CD14-positive monocyte (primary cell): ENCODE measurements around the gene SELENOK. TPM values are rescaled to one million over a fixed set of nuclear protein-coding genes. Genes with fewer than 3 reads are reported as not detected.

Experiments used
- DNase-seq, 3 donors: peaks; one replicate each; pipeline ENCODE4 v3.0.0-alpha.2; 2011 to 2022
- H2AFZ ChIP-seq: 2 replicates; pipeline ENCODE4 v1.6.0; 2012; ENCODE audit warnings: mild to moderate bottlenecking, low read depth, low read length, inconsistent platforms; ENCODE audit not compliant: insufficient read depth, poor library complexity, severe bottlenecking
- H3K27ac ChIP-seq, 2 donors: 1 replicate in 1 of 2; 2 replicates in 1 of 2; pipeline ENCODE4 v1.5.1; 2012 to 2013; ENCODE audit warnings: low read length in 2 of 2, control low read depth in 1 of 2, inconsistent platforms in 1 of 2, low read depth in 1 of 2, mild to moderate bottlenecking in 1 of 2
- H3K27me3 ChIP-seq, 2 donors: one replicate each; pipeline versions ENCODE4 v1.6.0 to v1.6.1; 2011 to 2013; ENCODE audit warnings: low read length in 2 of 2; ENCODE audit not compliant: control insufficient read depth in 2 of 2, insufficient read depth in 2 of 2
- H3K36me3 ChIP-seq, 2 donors: replicated peaks in 1 of 2; 1 replicate in 1 of 2; 2 replicates in 1 of 2; pipeline versions ENCODE4 v1.5.1 to v1.6.1; 2012 to 2013; ENCODE audit warnings: low read length in 2 of 2, control low read depth in 1 of 2, inconsistent platforms in 1 of 2, mild to moderate bottlenecking in 1 of 2; ENCODE audit not compliant: insufficient read depth in 2 of 2, control insufficient read depth in 1 of 2
- H3K4me1 ChIP-seq, 2 donors: 1 replicate in 1 of 2; 2 replicates in 1 of 2; pipeline versions ENCODE4 v1.5.1 to v1.6.1; 2012 to 2013; ENCODE audit warnings: low read length in 2 of 2, control low read depth in 1 of 2, inconsistent platforms in 1 of 2, mild to moderate bottlenecking in 1 of 2, moderate library complexity in 1 of 2; ENCODE audit not compliant: insufficient read depth in 2 of 2, control insufficient read depth in 1 of 2
- H3K4me2 ChIP-seq: replicated peaks from 2 replicates; pipeline ENCODE3; 2012; ENCODE audit warnings: low read length, moderate library complexity, mild to moderate bottlenecking; ENCODE audit not compliant: poor library complexity, severe bottlenecking; ENCODE audit errors: extremely low read depth
- H3K4me3 ChIP-seq, 3 experiments: fragments of 200-600 bp in 1 of 3; sonication (generic) in 1 of 3; replicated peaks in 1 of 3; 1 replicate in 2 of 3; 2 replicates in 1 of 3; pipeline ENCODE4 v1.5.1; 2011 to 2013; ENCODE audit warnings: low read length in 3 of 3, mild to moderate bottlenecking in 3 of 3, control low read depth in 2 of 3, low read depth in 2 of 3, inconsistent platforms in 1 of 3, moderate library complexity in 1 of 3
- H3K79me2 ChIP-seq: 2 replicates; pipeline ENCODE4 v1.6.0; 2012; ENCODE audit warnings: mild to moderate bottlenecking, control low read depth, inconsistent platforms, low read length, moderate library complexity; ENCODE audit not compliant: insufficient read depth
- H3K9ac ChIP-seq: 2 replicates; pipeline ENCODE4 v1.6.0; 2017; ENCODE audit warnings: low read length, mild to moderate bottlenecking; ENCODE audit not compliant: insufficient read depth, poor library complexity, severe bottlenecking
- H3K9me3 ChIP-seq, 2 donors: replicated peaks in 1 of 2; 1 replicate in 1 of 2; 2 replicates in 1 of 2; pipeline versions ENCODE4 v1.5.1 to v1.6.1; 2012 to 2013; ENCODE audit warnings: low read length in 2 of 2, control low read depth in 1 of 2; ENCODE audit not compliant: control insufficient read depth in 1 of 2, insufficient read depth in 1 of 2
- H4K20me1 ChIP-seq: 2 replicates; pipeline ENCODE4 v1.6.0; 2012; ENCODE audit warnings: mild to moderate bottlenecking, low read length, control low read depth, moderate library complexity; ENCODE audit not compliant: insufficient read depth
- H3K27ac Mint-ChIP-seq, 7 donors: one replicate each; pipeline ENCODE4 v1.8.0; 2020; ENCODE audit warnings: mild to moderate bottlenecking in 7 of 7, mixed read lengths in 7 of 7, moderate library complexity in 6 of 7, inconsistent platforms in 2 of 7
- H3K27me3 Mint-ChIP-seq, 3 donors: one replicate each; pipeline ENCODE4 v1.8.0; 2021 to 2022; ENCODE audit warnings: low read depth in 3 of 3, mild to moderate bottlenecking in 3 of 3, mixed read lengths in 3 of 3, moderate library complexity in 3 of 3, inconsistent platforms in 1 of 3
- H3K36me3 Mint-ChIP-seq, 2 donors: one replicate each; pipeline ENCODE4 v1.8.0; 2020; ENCODE audit warnings: mixed read lengths in 2 of 2, inconsistent platforms in 1 of 2, mild to moderate bottlenecking in 1 of 2
- H3K4me1 Mint-ChIP-seq: one replicate; pipeline ENCODE4 v1.8.0; 2020; ENCODE audit warnings: mild to moderate bottlenecking, mixed read lengths
- H3K4me3 Mint-ChIP-seq, 2 donors: one replicate each; pipeline ENCODE4 v1.8.0; 2020; ENCODE audit warnings: mild to moderate bottlenecking in 2 of 2, mixed read lengths in 2 of 2, moderate library complexity in 1 of 2
- H3K9me3 Mint-ChIP-seq, 7 donors: one replicate each; pipeline ENCODE4 v1.8.0; 2020 to 2022; ENCODE audit warnings: mixed read lengths in 7 of 7, mild to moderate bottlenecking in 6 of 7, moderate library complexity in 6 of 7, inconsistent platforms in 2 of 7
- WGBS: methylation state at CpG from one replicate; pipeline ENCODE4 v1.1.5; 2013; ENCODE audit warnings: missing lambda C conversion rate; ENCODE audit not compliant: insufficient coverage; 5-methylcytosine and 5-hydroxymethylcytosine counted together
- intact Hi-C, 2 donors: fragments of 100-400 bp; cut with micrococcal nuclease; formaldehyde crosslinking; loops; one replicate each; pipeline versions ENCODE4 v1.15.0 to v1.15.1; 2023
- polyA plus RNA-seq, 3 donors: library from polyadenylated mRNA; depleted of rRNA in 1 of 3; unstranded in 2 of 3; stranded (reverse) in 1 of 3; fragments of 300-500 nt in 2 of 3; fragments of >200 nt in 1 of 3; fragmentation: Illumina TruSeq in 2 of 3; gene quantifications; 1 replicate in 2 of 3; 2 replicates in 1 of 3; pipeline ENCODE4 v1.2.3, GENCODE V29; 2012 to 2021
- TF ChIP-seq, protein P1 (sequence below): fragments of 200-600 bp; IDR thresholded peaks from one replicate; pipeline ENCODE4 v1.8.0; 2022; ENCODE audit warnings: antibody characterized with exemption, mild to moderate bottlenecking

The SELENOK gene
- polyA plus RNA-seq, 3 donors: 96.4 to 117 (median 105) TPM

DNA sequence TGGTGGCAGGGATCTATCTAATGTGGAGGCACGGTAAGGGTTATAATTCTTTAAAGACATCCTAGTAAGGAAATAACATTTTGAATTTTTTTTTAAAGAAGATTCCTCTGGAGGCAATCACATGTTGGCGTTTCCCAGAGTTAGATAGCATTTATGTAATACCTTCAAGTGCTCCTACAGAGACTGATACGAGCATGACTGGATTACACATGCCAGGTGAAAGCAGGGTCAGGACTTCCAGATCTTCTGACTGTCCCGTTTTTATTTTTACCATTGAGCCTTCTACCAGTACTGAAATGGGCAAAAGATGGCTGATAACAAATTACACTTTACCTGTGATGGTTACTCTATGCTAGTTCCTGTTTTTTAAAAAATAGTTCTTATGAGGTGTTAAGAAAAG lies 31.5 kb downstream of the SELENOK start:
- Mint-ChIP-seq H3K9me3 (no peaks in the 10 kb centered on the region), H3K27ac (no peak overlapping the region), H3K4me3 (no peak overlapping the region), H3K4me1 (peaks cover 6% of the 10 kb centered on the region), H3K36me3 (peaks cover 34 to 54% of the 10 kb centered on the region in 2 donors), H3K27me3 (peaks cover 3 to 7% (median 4%) of the 10 kb centered on the region in 3 donors)
- peaks cover 17 to 65% of the 10 kb centered on the region in 2 donors for H3K36me3 ChIP-seq
- no peak overlapping the region for H3K27ac ChIP-seq
- H3K27me3 ChIP-seq: peaks cover 0 to 2% of the 10 kb centered on the region in 2 donors
- H3K4me3 ChIP-seq: no peak overlapping the region
- TF ChIP-seq, protein P1, sequence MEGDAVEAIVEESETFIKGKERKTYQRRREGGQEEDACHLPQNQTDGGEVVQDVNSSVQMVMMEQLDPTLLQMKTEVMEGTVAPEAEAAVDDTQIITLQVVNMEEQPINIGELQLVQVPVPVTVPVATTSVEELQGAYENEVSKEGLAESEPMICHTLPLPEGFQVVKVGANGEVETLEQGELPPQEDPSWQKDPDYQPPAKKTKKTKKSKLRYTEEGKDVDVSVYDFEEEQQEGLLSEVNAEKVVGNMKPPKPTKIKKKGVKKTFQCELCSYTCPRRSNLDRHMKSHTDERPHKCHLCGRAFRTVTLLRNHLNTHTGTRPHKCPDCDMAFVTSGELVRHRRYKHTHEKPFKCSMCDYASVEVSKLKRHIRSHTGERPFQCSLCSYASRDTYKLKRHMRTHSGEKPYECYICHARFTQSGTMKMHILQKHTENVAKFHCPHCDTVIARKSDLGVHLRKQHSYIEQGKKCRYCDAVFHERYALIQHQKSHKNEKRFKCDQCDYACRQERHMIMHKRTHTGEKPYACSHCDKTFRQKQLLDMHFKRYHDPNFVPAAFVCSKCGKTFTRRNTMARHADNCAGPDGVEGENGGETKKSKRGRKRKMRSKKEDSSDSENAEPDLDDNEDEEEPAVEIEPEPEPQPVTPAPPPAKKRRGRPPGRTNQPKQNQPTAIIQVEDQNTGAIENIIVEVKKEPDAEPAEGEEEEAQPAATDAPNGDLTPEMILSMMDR: no peak
- no peaks in the 10 kb centered on the region for H3K4me1 ChIP-seq
- H4K20me1 ChIP-seq: no peaks in the 10 kb centered on the region
- no peak overlapping the region for H2AFZ ChIP-seq
- H3K79me2 ChIP-seq: no peaks in the 10 kb centered on the region
- H3K4me2 ChIP-seq: no peak overlapping the region
- no peak overlapping the region for H3K9ac ChIP-seq
- 88% methylated on average over 2 of the region's 4 CpGs for WGBS
- intact Hi-C loops: no loop called here
- no peak for DNase-seq
- no peaks in the 10 kb centered on the region for H3K9me3 ChIP-seq

DNA sequence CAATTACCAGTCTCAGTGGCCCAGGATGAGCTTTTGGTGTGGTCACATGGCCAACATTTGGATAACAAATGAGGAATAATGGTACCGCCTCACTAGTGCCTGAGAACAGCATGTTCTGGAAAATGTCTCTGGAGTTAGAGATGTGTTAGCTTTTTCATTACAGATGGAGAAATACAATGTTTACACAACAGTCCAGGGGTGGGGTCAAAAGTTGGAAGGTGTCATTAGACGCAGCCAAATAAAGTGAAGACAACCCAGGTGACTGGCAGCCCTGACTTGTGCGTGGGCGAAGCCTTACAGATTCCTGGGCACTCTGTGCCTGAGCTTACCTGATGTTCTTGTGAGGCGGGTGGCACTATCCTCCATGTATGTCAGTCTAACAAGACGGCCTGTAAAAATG lies 32.5 kb downstream of the SELENOK start:
- Histone ChIP-seq H3K36me3 (peaks cover 7 to 55% of the 10 kb centered on the region in 2 donors), H3K27me3 (peaks cover 0 to 2% of the 10 kb centered on the region in 2 donors), H3K9me3 (no peaks in the 10 kb centered on the region), H2AFZ (no peak overlapping the region), H3K9ac (no peak overlapping the region), H3K79me2 (no peaks in the 10 kb centered on the region), H3K4me2 (no peak overlapping the region), H3K4me3 (no peak overlapping the region), H4K20me1 (no peaks in the 10 kb centered on the region), H3K27ac (no peak overlapping the region), H3K4me1 (no peaks in the 10 kb centered on the region)
- TF ChIP-seq, protein P1: no peak
- H3K27me3 Mint-ChIP-seq: peaks cover 3 to 10% (median 4%) of the 10 kb centered on the region in 3 donors
- intact Hi-C loops: no loop called here
- H3K27ac Mint-ChIP-seq: no peak overlapping the region
- no peaks in the 10 kb centered on the region for H3K9me3 Mint-ChIP-seq
- peaks cover 6% of the 10 kb centered on the region for H3K4me1 Mint-ChIP-seq
- DNase-seq: no peak
- peaks cover 26 to 44% of the 10 kb centered on the region in 2 donors for H3K36me3 Mint-ChIP-seq
- H3K4me3 Mint-ChIP-seq: no peak overlapping the region
- 100% methylated on average over 3 of the region's 6 CpGs for WGBS
